Glomerular visceral epithelial cell (primary cell): ENCODE measurements around the gene ZNHIT6.

Experiments
- DNase-seq: peaks from one replicate; pipeline ENCODE4 v3.0.0-alpha.2; 2016; ENCODE audit errors: extremely low spot score

ZNHIT6 gene

GRCh38 chr1:85617633-85618100 lies 90.6 kb downstream of the ZNHIT6 start:
- DNase-seq, result peak; percentile 77

GRCh38 chr1:85616736-85617135 lies 91.5 kb downstream of the ZNHIT6 start:
- DNase-seq, result no peak

- no peak for DNase-seq
These were observed 91.9 kb downstream of the ZNHIT6 start for GRCh38 chr1:85616364-85616705.

GRCh38 chr1:85615586-85616363 lies 92.5 kb downstream of the ZNHIT6 start:
- DNase-seq, result no peak

GRCh38 chr1:85612704-85613361 lies 95.4 kb downstream of the ZNHIT6 start:
- DNase-seq, result peak; percentile 92

- DNase-seq, result peak; percentile 99
These were observed 96.4 kb downstream of the ZNHIT6 start for GRCh38 chr1:85611856-85612255.

GRCh38 chr1:85611425-85611824 lies 96.8 kb downstream of the ZNHIT6 start:
- DNase-seq, result peak; percentile 68

GRCh38 chr1:85609976-85610375 lies 98.3 kb downstream of the ZNHIT6 start:
- peak; percentile 68 for DNase-seq

GRCh38 chr1:85608851-85609250 lies 99.4 kb downstream of the ZNHIT6 start:
- DNase-seq, result peak; percentile 54

- DNase-seq, result peak; percentile 37
These were observed 100.3 kb downstream of the ZNHIT6 start for GRCh38 chr1:85607921-85608265.

GRCh38 chr1:85607126-85607920 lies 100.9 kb downstream of the ZNHIT6 start:
- DNase-seq, result peak; percentile 100

GRCh38 chr1:85606414-85606800 lies 101.8 kb downstream of the ZNHIT6 start:
- peak; percentile 74 for DNase-seq

GRCh38 chr1:85605484-85606413 lies 102.5 kb downstream of the ZNHIT6 start:
- DNase-seq, result peak; percentile 83

- DNase-seq, result peak; percentile 33
These were observed 103.8 kb downstream of the ZNHIT6 start for GRCh38 chr1:85604298-85604997.

GRCh38 chr1:85603086-85603880 lies 105.0 kb downstream of the ZNHIT6 start:
- no peak for DNase-seq

- DNase-seq, result no peak
These were observed 105.7 kb downstream of the ZNHIT6 start for GRCh38 chr1:85602571-85602970.

GRCh38 chr1:85601901-85602300 lies 106.3 kb downstream of the ZNHIT6 start:
- DNase-seq, result no peak

GRCh38 chr1:85599681-85600080 lies 108.6 kb downstream of the ZNHIT6 start:
- no peak for DNase-seq
